Endothelial cell of umbilical vein (primary cell): Measurements from ENCODE around the gene AGAP5. TPM values are rescaled to one million over a fixed set of nuclear protein-coding genes. Genes with fewer than 3 reads are reported as not detected.

Experiments used
- BruUV-seq: library from RNA; stranded (reverse); fragments of 400-500 nt; replicated peaks from 2 replicates; lab custom pipeline; 2021; lab: Mats Ljungman, UMichigan
- CTCF ChIA-PET: fragments of 300-600, 350-600 bp; sonication (Branson Sonifier 250); formaldehyde crosslinking; loops from one replicate; lab custom pipeline; 2021; ENCODE audit warnings: antibody characterized with exemption, inconsistent platforms; lab: Charles Lee
- POLR2A ChIA-PET: fragments of 300-600, 350-600 bp; sonication (Branson Sonifier 250); formaldehyde crosslinking; loops from one replicate; lab custom pipeline; 2021; ENCODE audit warnings: antibody characterized with exemption, inconsistent platforms; lab: Charles Lee
- DNase-seq: peaks from one replicate; pipeline ENCODE4 v3.0.0-alpha.2; 2011; ENCODE audit warnings: low read depth, low spot score
- FAIRE-seq: peaks from 2 replicates; lab custom pipeline; 2011; peaks lifted over from hg19 to GRCh38; lab: Jason Lieb, UNC
- H2AFZ ChIP-seq: 2 replicates; pipeline ENCODE4 v1.6.0; 2012; ENCODE audit warnings: low read depth, low read length, control low read depth, inconsistent platforms
- H3K27ac ChIP-seq: 2 replicates; pipeline ENCODE4 v1.5.1; 2011; ENCODE audit warnings: low read depth, mild to moderate bottlenecking, control low read depth, low read length, moderate library complexity; ENCODE audit not compliant: insufficient read depth
- H3K27me3 ChIP-seq, 2 experiments: 2 replicates each; pipeline versions ENCODE4 v1.6.0 to v1.6.1; 2011; ENCODE audit warnings: low read length in 2 of 2, mixed read lengths in 1 of 2; ENCODE audit not compliant: control insufficient read depth in 2 of 2, insufficient read depth in 2 of 2
- H3K36me3 ChIP-seq, 2 experiments: 2 replicates in 1 of 2; 3 replicates in 1 of 2; pipeline ENCODE4 v1.5.1; 2011; ENCODE audit warnings: low read length in 2 of 2, mild to moderate bottlenecking in 1 of 2, moderate library complexity in 1 of 2; ENCODE audit not compliant: control insufficient read depth in 2 of 2, insufficient read depth in 2 of 2; ENCODE audit errors: extremely low read depth in 1 of 2
- H3K4me1 ChIP-seq: 3 replicates; pipeline ENCODE4 v1.5.1; 2011; ENCODE audit warnings: mild to moderate bottlenecking, low read length; ENCODE audit not compliant: control insufficient read depth, insufficient read depth; ENCODE audit errors: extremely low read depth
- H3K4me2 ChIP-seq: 2 replicates; pipeline ENCODE4 v1.6.1; 2011; ENCODE audit warnings: low read length, control low read depth, mixed read lengths; ENCODE audit not compliant: insufficient read depth
- H3K4me3 ChIP-seq, 3 experiments: fragments of 200-600 bp in 1 of 3; sonication (generic), shearing (Covaris generic) in 1 of 3; replicated peaks in 1 of 3; 2 replicates each; pipeline ENCODE4 v1.5.1; 2011 to 2016; ENCODE audit warnings: control low read depth in 3 of 3, low read length in 3 of 3, mild to moderate bottlenecking in 2 of 3, inconsistent platforms in 1 of 3, low read depth in 1 of 3, moderate library complexity in 1 of 3; ENCODE audit not compliant: insufficient read depth in 1 of 3
- H3K79me2 ChIP-seq: 2 replicates; pipeline ENCODE4 v1.6.0; 2012; ENCODE audit warnings: low read length, inconsistent platforms; ENCODE audit not compliant: control insufficient read depth, insufficient read depth
- H3K9ac ChIP-seq: replicated peaks from 2 replicates; pipeline ENCODE3; 2011; ENCODE audit warnings: low read length, control low read depth; ENCODE audit not compliant: insufficient read depth; ENCODE audit errors: extremely low read depth
- H3K9me1 ChIP-seq: replicated peaks from 3 replicates; pipeline ENCODE4 v1.6.0; 2011; ENCODE audit warnings: mild to moderate bottlenecking, low read length; ENCODE audit not compliant: control insufficient read depth, insufficient read depth; ENCODE audit errors: extremely low read depth
- H3K9me3 ChIP-seq: replicated peaks from 2 replicates; pipeline ENCODE4 v1.5.1; 2012; ENCODE audit warnings: low read length, inconsistent platforms; ENCODE audit not compliant: control insufficient read depth, insufficient read depth
- H4K20me1 ChIP-seq: replicated peaks from 2 replicates; pipeline ENCODE3; 2011; ENCODE audit warnings: mild to moderate bottlenecking, low read length; ENCODE audit not compliant: control insufficient read depth, insufficient read depth; ENCODE audit errors: extremely low read depth
- CTCF ChIP-seq, 2 donors: IDR thresholded peaks; 1 replicate in 1 of 2; 2 replicates in 1 of 2; pipeline ENCODE4 v1.5.1; 2011; ENCODE audit warnings: low read length in 2 of 2, mild to moderate bottlenecking in 2 of 2, moderate library complexity in 2 of 2, control low read depth in 1 of 2, inconsistent platforms in 1 of 2, low read depth in 1 of 2; ENCODE audit not compliant: insufficient read depth in 1 of 2; ENCODE audit errors: extremely low read depth in 1 of 2
- EZH2 ChIP-seq: IDR thresholded peaks from 2 replicates; pipeline ENCODE4 v1.6.1; 2012; ENCODE audit warnings: borderline replicate concordance, low read depth, mild to moderate bottlenecking, moderate library complexity, low read length, inconsistent platforms; ENCODE audit not compliant: severe bottlenecking
- FOS ChIP-seq: IDR thresholded peaks from 2 replicates; pipeline ENCODE4 v1.6.1; 2011; ENCODE audit warnings: mild to moderate bottlenecking, low read length, moderate library complexity, borderline replicate concordance; ENCODE audit not compliant: insufficient read depth
- GATA2 ChIP-seq: IDR thresholded peaks from 2 replicates; pipeline ENCODE4 v1.7.0; 2011; ENCODE audit warnings: low read depth, mild to moderate bottlenecking, moderate library complexity, mixed read lengths, low read length; ENCODE audit not compliant: insufficient read length, insufficient read depth
- JUN ChIP-seq: IDR thresholded peaks from 2 replicates; pipeline ENCODE4 v1.6.1; 2011; ENCODE audit warnings: borderline replicate concordance, low read depth; ENCODE audit not compliant: insufficient read length, insufficient read depth
- MAX ChIP-seq: IDR thresholded peaks from 2 replicates; pipeline ENCODE4 v1.6.1; 2011; ENCODE audit not compliant: insufficient read depth, insufficient read length
- MYC ChIP-seq: IDR thresholded peaks from one replicate; pipeline ENCODE4 v1.6.1; 2011; ENCODE audit warnings: mild to moderate bottlenecking, low read depth, low read length
- POLR2A ChIP-seq: IDR thresholded peaks from 2 replicates; pipeline ENCODE4 v1.6.1; 2012; ENCODE audit warnings: low read depth, mild to moderate bottlenecking, control low read depth, low read length
- POLR2AphosphoS5 ChIP-seq: IDR thresholded peaks from 2 replicates; pipeline ENCODE4 v1.6.1; 2012; ENCODE audit warnings: low read depth, mild to moderate bottlenecking, control low read depth, low read length, moderate library complexity; ENCODE audit not compliant: insufficient read depth
- dilution Hi-C: fragments of 300-500 bp; cut with MboI; formaldehyde crosslinking; loops from one replicate; pipeline ENCODE4 v1.15.0; 2019; ENCODE audit warnings: low sequenced_read_pairs; ENCODE audit not compliant: extremely low pct_ligation_motif_present
- intact Hi-C: fragments of 100-400 bp; cut with micrococcal nuclease; formaldehyde crosslinking; loops from one replicate; pipeline ENCODE4 v1.10.0; 2022
- polyA plus RNA-seq, 4 experiments: library from polyadenylated mRNA; depleted of rRNA in 3 of 4; stranded (reverse) in 3 of 4; unstranded in 1 of 4; fragments of >200 nt; gene quantifications; 2 replicates each; pipeline versions ENCODE4 v1.2.1 to v1.2.3, GENCODE V29; 2011 to 2012; ENCODE audit warnings: missing spikeins in 1 of 4
- total RNA-seq: library from RNA; stranded (reverse); gene quantifications from 2 replicates; pipeline ENCODE4 v1.2.3, GENCODE V29; 2021

The AGAP5 gene
- total and polyA plus RNA-seq, 2 donors (not counting 3 experiments of a cell fraction or from before 2014, with no cell fraction given), result 4.4 to 7.7 TPM

GRCh38 chr10:73655257-73655989 lies 42.5 kb downstream of the AGAP5 start:
- no peak overlapping the region for H3K27ac ChIP-seq
- POLR2A ChIA-PET, result interaction anchor here (1.2 kb wide), 1 partner anchor 117 kb away, joined by 5 read pairs; no protein-coding TSS in a partner anchor
- peaks cover 0 to 4% of the 10 kb centered on the region in 2 experiments for H3K27me3 ChIP-seq
- no peak overlapping the region for H2AFZ ChIP-seq
- DNase-seq (no peak), FAIRE-seq (no peak)
- CTCF ChIA-PET, result no interaction called here
- TF ChIP-seq EZH2, result no peak
- no peak for TF ChIP-seq MYC
- TF ChIP-seq POLR2AphosphoS5, result no peak
- TF ChIP-seq GATA2, result no peak
- TF ChIP-seq MAX, result no peak
- no peak for TF ChIP-seq POLR2A
- no peak for TF ChIP-seq JUN
- TF ChIP-seq CTCF (IDR thresholded peaks at IDR 0.05; ENCODE audit: extremely low read depth in 1 of 2, insufficient read depth in 1 of 2, low read depth in 1 of 2, low read length in 2 of 2), result no peak
- TF ChIP-seq FOS, result no peak
- H3K4me2 ChIP-seq, result no peak overlapping the region
- no peaks in the 10 kb centered on the region for H3K79me2 ChIP-seq
- no peaks in the 10 kb centered on the region for H3K4me1 ChIP-seq
- dilution Hi-C loops, result no loop called here
- no peaks in the 10 kb centered on the region for H3K36me3 ChIP-seq
- H3K9ac ChIP-seq, result no peak overlapping the region
- H3K9me1 ChIP-seq, result no peaks in the 10 kb centered on the region
- no TSS peak for BruUV-seq
- intact Hi-C loops, result no loop called here
- H4K20me1 ChIP-seq, result no peaks in the 10 kb centered on the region
- no peak overlapping the region for H3K4me3 ChIP-seq
- no peaks in the 10 kb centered on the region for H3K9me3 ChIP-seq
